MM.1S (cell line): Measurements from ENCODE around the gene SPATA12.

Experiments
- DNase-seq: peaks from one replicate; pipeline ENCODE4 v3.0.0-alpha.2; 2015
- H2AFZ ChIP-seq: fragments of 300-600 bp; sonication (generic); 2 replicates; pipeline ENCODE4 v1.6.0; 2016; ENCODE audit warnings: antibody characterized with exemption, low read length
- H3F3A ChIP-seq: fragments of 300-600 bp; sonication (generic); 2 replicates; pipeline ENCODE4 v1.6.1; 2016; ENCODE audit warnings: mild to moderate bottlenecking, antibody characterized with exemption, low read length, moderate library complexity, mixed read lengths; ENCODE audit not compliant: insufficient read depth
- H3K27ac ChIP-seq: fragments of 300-600 bp; sonication (generic); 2 replicates; pipeline ENCODE4 v1.5.1; 2016; ENCODE audit warnings: mild to moderate bottlenecking, low read length
- H3K27me3 ChIP-seq: fragments of 300-600 bp; sonication (generic); replicated peaks from 2 replicates; pipeline ENCODE4 v1.6.0; 2016; ENCODE audit warnings: low read length; ENCODE audit not compliant: insufficient read depth
- H3K36me3 ChIP-seq: fragments of 300-600 bp; sonication (generic); replicated peaks from 2 replicates; pipeline ENCODE4 v1.6.1; 2016; ENCODE audit warnings: mild to moderate bottlenecking, low read length, mixed read lengths; ENCODE audit not compliant: insufficient read depth
- H3K4me1 ChIP-seq: fragments of 300-600 bp; sonication (generic); 2 replicates; pipeline ENCODE4 v1.6.1; 2016; ENCODE audit warnings: low read length, mixed read lengths
- H3K4me2 ChIP-seq: fragments of 300-600 bp; sonication (generic); 2 replicates; pipeline ENCODE4 v1.6.0; 2016; ENCODE audit warnings: low read depth, low read length
- H3K4me3 ChIP-seq: fragments of 300-600 bp; sonication (generic); 2 replicates; pipeline ENCODE4 v1.5.1; 2016; ENCODE audit warnings: low read length, mixed read lengths
- H3K79me2 ChIP-seq: fragments of 300-600 bp; sonication (generic); 2 replicates; pipeline ENCODE4 v1.6.1; 2016; ENCODE audit warnings: mixed run types, low read length, mixed read lengths
- H3K9ac ChIP-seq: fragments of 300-600 bp; sonication (generic); 2 replicates; pipeline ENCODE4 v1.6.1; 2016; ENCODE audit warnings: low read length, mixed read lengths
- H3K9me2 ChIP-seq: fragments of 300-600 bp; sonication (generic); replicated peaks from 2 replicates; pipeline ENCODE4 v1.6.1; 2016; ENCODE audit warnings: mild to moderate bottlenecking, low read length, mixed read lengths; ENCODE audit not compliant: insufficient read depth
- H3K9me3 ChIP-seq: fragments of 300-600 bp; sonication (generic); replicated peaks from 2 replicates; pipeline ENCODE4 v1.6.1; 2016; ENCODE audit warnings: mild to moderate bottlenecking, low read length, mixed read lengths; ENCODE audit not compliant: insufficient read depth
- H4K20me1 ChIP-seq: fragments of 300-600 bp; sonication (generic); 2 replicates; pipeline ENCODE4 v1.6.1; 2016; ENCODE audit warnings: mild to moderate bottlenecking, low read length, moderate library complexity, mixed read lengths; ENCODE audit not compliant: insufficient read depth
- CTCF ChIP-seq: fragments of 300-600 bp; sonication (generic); IDR thresholded peaks from 2 replicates; pipeline ENCODE4 v1.5.1; 2016; ENCODE audit warnings: antibody characterized with exemption, low read length, mixed read lengths
- EZH2 ChIP-seq: fragments of 300-600 bp; sonication (generic); optimal IDR thresholded peaks from 2 replicates; pipeline ENCODE3; 2017; ENCODE audit warnings: low read depth, mild to moderate bottlenecking, antibody characterized with exemption, low read length, mixed read lengths
- EZH2phosphoT487 ChIP-seq: fragments of 300-600 bp; sonication (generic); IDR thresholded peaks from 2 replicates; pipeline ENCODE4 v1.6.1; 2018; ENCODE audit warnings: antibody characterized with exemption, low read length

The SPATA12 gene

DNA sequence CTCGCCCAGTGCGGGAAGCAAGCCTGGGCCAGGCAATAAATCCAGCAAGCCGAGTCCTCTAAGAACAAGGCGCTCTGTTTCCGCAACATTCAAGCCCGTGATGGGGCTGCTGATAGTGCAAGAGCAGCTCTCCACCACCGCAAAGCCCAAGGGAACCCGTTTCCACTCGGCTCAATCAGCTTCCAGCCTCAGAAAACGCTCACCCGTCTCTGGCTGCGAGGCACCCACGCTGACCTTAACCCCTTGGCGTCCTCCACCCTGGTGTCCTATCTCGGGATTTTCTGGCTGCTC lies 17.8 kb downstream of the SPATA12 start:
- DNase-seq: no peak
- peak overlapping the region; percentile 100; the same call in 1 of the 2 replicates for H3K4me2 ChIP-seq
- TF ChIP-seq CTCF (no peak), EZH2phosphoT487 (no peak), EZH2 (no peak)
- peak overlapping the region; percentile 96; the same call in 1 of the 2 replicates for H2AFZ ChIP-seq
- no peaks in the 10 kb centered on the region for H3F3A ChIP-seq
- H3K27ac ChIP-seq: no peak overlapping the region
- no peaks in the 10 kb centered on the region for H4K20me1 ChIP-seq
- H3K4me3 ChIP-seq: peak overlapping the region; percentile 82
- H3K27me3 ChIP-seq: peaks cover 13% of the 10 kb centered on the region
- no peaks in the 10 kb centered on the region for H3K9me3 ChIP-seq
- no peaks in the 10 kb centered on the region for H3K4me1 ChIP-seq
- H3K79me2 ChIP-seq: no peaks in the 10 kb centered on the region
- no peaks in the 10 kb centered on the region for H3K9me2 ChIP-seq
- H3K9ac ChIP-seq: no peak overlapping the region
- no peaks in the 10 kb centered on the region for H3K36me3 ChIP-seq

- H3K27ac ChIP-seq: no peak overlapping the region
These were observed 18.4 kb downstream of the SPATA12 start for GRCh38 chr3:57078635-57079473.

DNA sequence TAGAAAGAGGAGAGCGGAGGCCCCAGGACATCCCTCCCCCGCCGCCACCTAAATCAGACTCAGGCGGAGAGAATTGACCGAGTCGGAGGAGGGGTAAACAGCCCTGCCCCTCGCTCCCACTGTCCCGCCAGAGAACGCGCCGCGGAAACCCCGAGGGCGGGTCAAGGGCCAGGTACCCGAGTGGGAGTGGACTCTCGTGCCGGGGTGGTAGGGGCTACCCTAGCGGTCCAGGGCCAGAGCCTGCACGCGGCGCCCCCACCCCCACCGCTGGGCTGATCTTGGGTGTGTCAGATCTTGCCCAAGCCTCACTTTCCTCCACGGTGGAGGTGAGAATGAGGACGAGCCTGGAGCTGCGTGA lies 19.0 kb downstream of the SPATA12 start:
- no peaks in the 10 kb centered on the region for H3K79me2 ChIP-seq
- H3K27ac ChIP-seq: no peak overlapping the region
- H3K4me2 ChIP-seq: peak overlapping the region; percentile 53; the same call in 1 of the 2 replicates
- H3K36me3 ChIP-seq: no peaks in the 10 kb centered on the region
- no peaks in the 10 kb centered on the region for H3K4me1 ChIP-seq
- DNase-seq: no peak
- TF ChIP-seq EZH2phosphoT487 (no peak), CTCF (no peak), EZH2 (no peak)
- H3K9ac ChIP-seq: no peak overlapping the region
- H3K27me3 ChIP-seq: peaks cover 13% of the 10 kb centered on the region
- peak overlapping the region; percentile 56; the same call in 1 of the 2 replicates for H2AFZ ChIP-seq
- H3F3A ChIP-seq: no peaks in the 10 kb centered on the region
- H4K20me1 ChIP-seq: no peaks in the 10 kb centered on the region
- H3K4me3 ChIP-seq: peak overlapping the region; percentile 42; the same call in 1 of the 2 replicates
- no peaks in the 10 kb centered on the region for H3K9me2 ChIP-seq
- H3K9me3 ChIP-seq: no peaks in the 10 kb centered on the region

More at GRCh38 chr3:57078635-57079473, 18.4 kb downstream of the SPATA12 start:
- no peaks in the 10 kb centered on the region for H3F3A ChIP-seq
- H3K4me2 ChIP-seq: peak overlapping the region; percentile 100
- peak overlapping the region; percentile 96 for H2AFZ ChIP-seq
- no peaks in the 10 kb centered on the region for H3K9me3 ChIP-seq
- peak overlapping the region; percentile 82 for H3K4me3 ChIP-seq
- no peaks in the 10 kb centered on the region for H3K36me3 ChIP-seq
- H3K9ac ChIP-seq: peak overlapping the region; percentile 35; the same call in 1 of the 2 replicates
- TF ChIP-seq EZH2 (no peak), EZH2phosphoT487 (no peak), CTCF (no peak)
- H4K20me1 ChIP-seq: no peaks in the 10 kb centered on the region
- H3K27me3 ChIP-seq: peaks cover 13% of the 10 kb centered on the region
- no peaks in the 10 kb centered on the region for H3K79me2 ChIP-seq
- H3K4me1 ChIP-seq: no peaks in the 10 kb centered on the region
- no peak for DNase-seq
- no peaks in the 10 kb centered on the region for H3K9me2 ChIP-seq
